ENCODE results near the gene SH3BP4.

The SH3BP4 gene

DNA sequence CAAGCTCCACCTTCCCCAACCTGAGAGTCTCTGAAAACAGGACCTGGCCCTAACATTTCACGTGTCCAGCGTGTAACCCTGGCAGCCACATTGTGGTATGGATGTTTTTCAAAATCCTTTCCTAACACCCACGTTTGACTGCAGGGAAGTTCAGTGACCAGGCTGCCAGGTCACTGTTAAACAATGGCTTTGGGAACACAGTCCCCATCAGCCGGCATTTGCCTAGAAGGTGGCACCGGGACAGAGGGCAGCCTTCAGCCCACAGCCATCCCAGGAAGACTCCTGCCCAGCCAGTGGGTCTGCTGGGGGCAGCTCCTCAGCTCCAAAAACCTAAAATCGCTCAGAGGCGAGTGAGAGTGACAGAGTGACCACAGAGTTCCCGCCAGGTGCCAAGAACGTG lies 140.2 kb downstream of the SH3BP4 start:
- no peak for DNase-seq (ENCODE audit: low read depth)

DNA sequence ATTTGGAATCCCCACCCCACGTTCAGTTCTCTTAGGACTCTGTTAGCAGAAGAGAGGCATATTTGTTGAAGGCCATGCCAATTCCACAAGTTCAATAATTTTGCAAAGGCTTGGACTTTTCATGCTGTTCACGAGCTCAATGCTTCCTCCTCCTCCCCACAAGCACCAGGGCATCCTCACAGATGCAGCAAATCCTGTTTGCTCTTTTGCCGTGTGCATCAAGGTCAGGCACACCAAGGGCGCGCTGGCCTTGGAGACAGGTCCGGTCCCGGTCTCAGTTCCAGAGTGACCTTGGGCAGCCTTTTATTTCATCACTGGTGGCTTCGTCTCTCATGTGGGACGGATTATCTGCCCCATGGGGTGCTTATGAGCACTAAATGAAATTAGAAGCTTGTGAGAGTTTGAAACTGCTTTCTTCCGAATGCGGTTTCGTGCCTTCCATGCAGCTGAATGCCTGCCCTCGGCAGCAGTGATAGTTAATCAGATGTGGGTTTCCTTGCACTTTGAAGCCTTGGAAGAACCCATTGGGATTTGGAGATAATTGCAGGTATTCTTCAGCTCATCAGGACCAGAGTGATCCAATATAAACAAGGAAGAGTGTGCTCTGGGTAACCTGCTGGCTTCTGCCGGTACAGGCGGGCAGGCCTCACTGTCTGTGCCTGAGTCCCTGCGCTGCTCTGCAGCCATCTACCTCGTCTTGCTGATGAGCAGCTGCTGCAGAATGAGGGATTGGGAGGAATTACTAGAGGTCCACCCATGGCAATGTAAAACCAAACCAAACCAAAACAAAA lies 140.8 kb downstream of the SH3BP4 start:
- DNase-seq (ENCODE audit: low read depth): no peak

DNA sequence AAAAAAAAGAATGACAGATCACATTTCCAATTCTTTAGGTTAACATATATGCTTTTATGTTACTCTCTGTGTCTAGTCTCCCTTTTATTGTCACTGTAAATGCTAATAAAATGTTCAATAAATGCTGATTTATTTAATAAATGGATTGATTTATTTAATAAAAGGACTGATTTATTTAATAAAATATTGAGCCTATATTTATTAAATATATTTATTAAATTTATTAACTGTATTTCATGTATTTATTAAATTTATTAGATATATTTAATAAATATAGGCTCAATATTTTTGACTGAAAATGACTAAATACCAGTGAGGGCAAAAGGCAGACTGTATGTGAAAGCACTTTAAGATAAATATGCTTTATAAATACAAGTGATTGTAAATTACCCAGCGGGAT lies 142.6 kb downstream of the SH3BP4 start:
- DNase-seq (ENCODE audit: low read depth): no peak

DNA sequence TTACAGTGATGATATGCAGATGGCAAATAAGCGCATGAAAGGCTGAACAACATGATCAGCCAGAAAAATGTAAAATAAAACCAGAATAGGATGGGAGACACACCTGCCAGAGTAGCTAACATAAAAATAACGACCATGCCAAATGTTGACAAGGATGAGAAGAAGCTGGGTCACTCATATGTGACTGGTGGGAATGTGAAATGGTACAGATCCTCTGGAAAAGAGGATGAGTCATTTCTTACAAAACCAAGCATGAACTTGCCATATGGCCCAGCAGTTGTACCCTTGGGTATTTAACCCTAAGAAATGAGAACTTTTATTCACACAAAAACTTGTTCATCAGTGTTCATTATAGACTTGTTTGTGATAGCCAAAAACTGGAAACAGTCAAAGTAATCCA lies 143.8 kb downstream of the SH3BP4 start:
- no peak for DNase-seq (ENCODE audit: low read depth)

DNA sequence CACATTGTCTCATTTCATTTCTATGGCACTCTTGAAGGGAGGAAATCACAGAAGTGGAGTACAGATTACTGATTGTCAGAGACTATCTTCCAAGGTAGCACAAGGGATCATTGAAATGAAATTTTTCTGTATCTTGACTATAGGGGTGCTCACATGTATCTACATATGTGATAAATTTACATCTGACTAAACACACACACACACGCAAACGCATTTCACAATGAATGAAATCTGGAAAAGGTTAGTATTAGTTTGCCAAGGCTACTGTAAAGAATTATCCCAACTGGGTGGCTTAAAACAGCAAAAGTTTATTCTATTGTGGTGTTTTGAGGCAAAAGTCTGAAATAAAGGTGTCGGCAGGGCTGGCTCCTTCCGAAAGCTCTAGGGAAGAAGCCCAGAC lies 144.6 kb downstream of the SH3BP4 start:
- no peak for DNase-seq (ENCODE audit: low read depth)

DNA sequence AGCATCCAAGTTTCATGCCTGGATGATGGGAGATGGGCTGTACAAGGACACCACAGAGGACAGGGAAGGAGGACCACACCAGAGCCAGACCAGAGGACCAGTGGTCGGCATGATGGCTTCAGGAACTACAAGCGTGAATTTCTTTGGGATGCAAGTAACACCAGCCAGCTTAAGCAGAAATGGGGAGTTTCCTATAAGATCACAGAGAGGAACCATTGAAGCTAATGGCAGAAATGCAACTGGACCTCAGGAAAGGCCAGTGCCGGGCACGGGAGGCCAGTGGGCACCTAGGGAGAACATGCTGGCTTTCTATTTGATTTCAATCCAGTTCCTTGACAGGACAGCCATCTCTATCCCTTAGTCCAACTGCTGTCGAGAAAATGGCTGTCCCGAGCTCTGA lies 145.4 kb downstream of the SH3BP4 start:
- DNase-seq (ENCODE audit: low read depth): no peak

DNA sequence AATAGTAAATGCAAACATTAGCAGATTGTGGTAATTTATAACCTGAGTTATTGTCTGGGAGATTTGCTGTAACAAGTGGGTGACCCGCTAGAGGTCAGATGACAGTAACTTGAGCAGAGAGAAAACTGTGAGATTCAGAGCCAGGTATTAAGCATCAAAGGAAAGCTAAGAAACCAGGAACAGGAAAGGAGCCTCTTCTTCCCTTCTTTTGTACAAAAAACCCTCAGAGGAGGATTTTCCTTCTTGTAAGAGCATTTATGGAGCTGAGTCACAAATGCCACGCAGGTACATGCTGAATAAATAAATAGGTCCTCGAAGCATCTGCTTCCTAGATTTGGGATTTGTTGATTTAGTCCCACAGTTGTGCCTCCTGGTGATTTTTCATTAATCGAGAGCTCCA lies 146.5 kb downstream of the SH3BP4 start:
- DNase-seq (ENCODE audit: low read depth): no peak

DNA sequence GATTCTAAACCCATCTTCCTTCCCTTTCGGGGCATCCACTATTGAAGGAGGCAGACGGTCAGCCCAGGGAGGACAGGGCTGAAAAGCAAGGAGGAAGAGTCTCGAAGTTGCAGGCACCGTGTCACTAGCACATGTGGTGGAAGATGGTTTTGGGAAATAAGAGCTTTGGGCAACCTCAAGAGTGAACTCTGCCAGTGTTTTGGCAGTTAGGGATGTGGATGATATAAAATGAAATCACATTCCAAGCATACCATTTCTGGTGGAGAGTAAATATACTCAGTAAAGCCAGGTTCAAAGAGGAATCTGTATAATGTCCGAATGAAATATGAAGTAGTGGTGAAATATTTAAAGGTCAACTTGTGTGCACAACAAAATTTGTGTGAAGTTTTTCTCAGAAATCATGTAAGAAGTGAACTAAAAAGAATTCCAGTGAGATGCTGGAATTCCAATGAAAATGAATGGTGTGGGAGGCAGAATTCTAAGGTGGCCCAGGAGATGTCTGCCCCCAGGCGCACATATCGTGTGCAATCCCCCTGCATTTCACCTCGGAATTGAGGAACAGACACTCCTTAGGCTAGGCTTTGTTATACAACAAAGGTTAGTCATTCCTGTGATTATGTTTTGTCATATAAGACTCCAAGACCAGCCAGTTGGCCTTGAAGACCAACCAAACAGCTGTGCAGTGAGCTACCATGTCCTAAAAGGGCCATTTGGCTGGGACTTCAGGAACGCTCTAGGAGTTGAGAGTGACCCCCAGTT lies 147.1 kb downstream of the SH3BP4 start:
- no peak for DNase-seq (ENCODE audit: low read depth)

DNA sequence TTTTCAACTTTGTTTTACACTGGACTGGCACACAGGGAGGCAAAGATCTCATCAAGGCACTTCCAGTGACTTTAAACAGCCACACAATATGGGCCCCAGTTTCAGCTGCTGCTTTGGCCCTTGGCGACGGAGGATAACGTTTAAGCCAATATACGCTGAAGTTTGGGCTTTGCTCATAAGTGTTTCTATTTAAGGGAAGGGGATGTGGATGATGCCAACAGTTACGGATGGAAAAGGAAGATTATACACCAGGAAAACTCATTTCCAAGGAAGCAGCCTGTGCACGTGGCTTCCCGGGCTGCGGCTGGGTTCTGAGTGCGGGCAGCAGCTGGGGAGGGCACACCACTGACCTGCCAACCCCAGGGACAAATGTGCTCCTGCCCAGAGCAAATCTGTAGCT lies 151.1 kb downstream of the SH3BP4 start:
- DNase-seq (ENCODE audit: low read depth): no peak

Measured in activated T-cell treated with anti-CD3 and anti-CD28 coated beads for 24 hours (primary cell).